RCC 7860 (cell line): Measurements from ENCODE around the gene TDRD7.

Experiments used
- DNase-seq: peaks from one replicate; pipeline ENCODE4 v3.0.0-alpha.2; 2015; ENCODE audit warnings: low spot score
- FAIRE-seq: peaks from 2 replicates; lab custom pipeline; 2012; peaks lifted over from hg19 to GRCh38; lab: Jason Lieb, UNC

Gene TDRD7

DNA sequence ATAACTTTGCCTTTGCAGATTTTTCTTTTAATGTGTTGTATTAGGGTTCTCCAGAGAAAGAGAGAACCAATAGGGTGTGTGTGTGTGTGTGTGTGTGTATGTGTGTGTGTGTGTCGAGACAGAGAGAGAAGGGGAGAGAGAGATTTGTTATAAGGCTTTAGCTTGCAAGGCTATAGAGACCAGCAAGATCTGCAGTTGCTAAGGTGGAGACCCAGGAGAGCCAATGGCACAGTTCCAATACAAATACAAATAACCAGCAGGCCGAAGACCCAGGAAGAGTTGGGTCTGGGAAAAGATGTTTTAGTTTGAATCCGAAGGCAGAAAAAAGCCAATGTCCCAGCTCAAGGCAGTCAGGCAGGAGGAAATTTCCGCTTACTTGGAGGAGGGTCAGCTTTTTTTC, 112.5 kb downstream of the TDRD7 start:
- FAIRE-seq (no peak), DNase-seq (no peak)

DNA sequence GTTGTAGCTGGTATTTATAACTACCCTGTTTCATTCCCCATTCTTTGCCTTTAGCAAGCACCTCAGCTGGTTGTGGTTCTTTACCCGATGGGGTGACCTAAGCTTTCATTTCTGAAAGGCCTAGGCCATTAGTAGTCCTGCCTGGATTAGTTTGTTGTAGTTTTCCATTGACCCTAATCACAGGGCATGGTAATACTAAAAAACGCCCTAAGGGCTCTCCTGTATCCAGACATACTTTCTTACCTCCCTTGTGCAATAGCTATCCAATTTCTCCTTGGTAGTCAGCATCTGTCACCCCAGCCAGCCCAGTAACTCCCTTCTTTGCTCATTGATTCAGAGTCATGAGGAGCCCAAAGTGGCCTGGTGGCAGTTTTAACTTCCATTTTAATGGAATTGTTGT, 113.6 kb downstream of the TDRD7 start:
- FAIRE-seq: no peak
- DNase-seq: no peak

DNA sequence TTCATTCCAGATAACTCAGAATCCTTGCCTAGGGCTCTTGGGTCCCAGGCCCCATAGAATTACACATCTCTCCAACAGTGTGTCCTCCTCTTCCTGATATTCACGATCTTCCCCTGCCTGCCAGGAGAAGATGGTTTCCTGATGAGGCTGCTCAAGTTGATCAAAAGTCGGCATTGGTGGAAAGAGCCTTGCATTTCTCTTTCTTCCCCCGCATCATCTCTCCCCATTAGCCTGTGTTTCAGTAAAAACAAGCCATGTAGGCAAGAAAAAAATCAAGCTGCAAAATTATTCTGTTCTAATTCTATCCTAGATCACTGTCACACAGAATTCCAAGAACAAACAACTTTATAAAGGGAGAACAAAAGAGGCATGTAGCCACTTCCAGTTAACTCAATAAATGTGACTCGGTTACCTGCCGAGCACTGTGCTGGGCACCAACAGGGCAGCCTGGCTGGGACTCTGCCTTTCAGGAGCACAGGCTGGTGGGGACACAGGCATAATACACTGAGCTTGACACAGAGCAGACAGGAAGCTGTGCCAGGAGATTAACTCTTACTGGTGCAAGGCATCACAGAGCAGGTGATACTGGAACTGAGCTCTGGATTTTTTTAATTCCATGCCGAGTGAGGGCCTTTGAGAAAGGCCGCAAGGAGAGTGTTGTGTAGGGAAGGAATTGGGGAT, 115.1 kb downstream of the TDRD7 start:
- FAIRE-seq (no peak), DNase-seq (no peak)

DNA sequence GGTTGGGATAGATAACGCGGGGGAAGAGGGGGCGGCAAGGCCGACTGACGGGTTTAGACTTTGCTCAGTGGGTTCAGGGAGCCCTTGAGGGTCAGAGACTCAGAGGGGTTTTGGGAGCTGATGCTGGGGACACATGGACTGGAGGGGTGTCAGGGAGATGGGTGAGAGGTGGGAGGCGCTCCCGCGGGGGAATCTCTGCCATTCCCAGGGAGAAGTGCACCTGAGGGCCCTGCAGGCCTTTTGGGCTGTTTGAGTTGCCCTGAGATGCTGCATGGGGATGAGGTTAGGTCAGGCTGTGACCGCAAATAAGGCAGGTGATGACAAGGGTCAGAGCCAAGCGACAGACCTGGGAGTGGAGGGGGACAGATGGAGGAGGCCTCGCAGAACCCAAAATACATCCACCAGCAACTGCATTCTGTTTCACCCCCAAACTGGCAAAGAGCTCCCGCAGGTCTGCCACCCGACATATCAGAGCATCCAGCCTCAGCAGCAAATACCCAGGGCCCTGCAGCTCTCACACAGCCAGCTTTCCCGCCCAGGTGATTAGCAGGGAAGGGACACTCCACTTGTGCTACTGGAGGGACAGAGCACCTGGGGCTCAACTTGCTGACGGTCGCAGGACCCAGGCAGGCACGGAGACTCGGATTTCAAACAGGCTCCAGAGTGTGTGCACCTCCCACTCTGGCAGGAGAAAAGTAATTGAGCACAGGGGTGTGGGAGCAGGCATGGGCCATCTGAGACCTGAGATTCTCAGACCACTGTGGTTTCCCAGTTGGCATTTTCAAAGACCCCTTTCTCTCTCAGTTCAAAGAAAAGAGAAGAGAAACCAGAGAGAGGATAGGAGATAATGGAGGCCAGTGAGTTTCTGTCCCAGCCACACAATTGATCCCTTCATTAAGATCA, 116.0 kb downstream of the TDRD7 start:
- DNase-seq (no peak), FAIRE-seq (no peak)

DNA sequence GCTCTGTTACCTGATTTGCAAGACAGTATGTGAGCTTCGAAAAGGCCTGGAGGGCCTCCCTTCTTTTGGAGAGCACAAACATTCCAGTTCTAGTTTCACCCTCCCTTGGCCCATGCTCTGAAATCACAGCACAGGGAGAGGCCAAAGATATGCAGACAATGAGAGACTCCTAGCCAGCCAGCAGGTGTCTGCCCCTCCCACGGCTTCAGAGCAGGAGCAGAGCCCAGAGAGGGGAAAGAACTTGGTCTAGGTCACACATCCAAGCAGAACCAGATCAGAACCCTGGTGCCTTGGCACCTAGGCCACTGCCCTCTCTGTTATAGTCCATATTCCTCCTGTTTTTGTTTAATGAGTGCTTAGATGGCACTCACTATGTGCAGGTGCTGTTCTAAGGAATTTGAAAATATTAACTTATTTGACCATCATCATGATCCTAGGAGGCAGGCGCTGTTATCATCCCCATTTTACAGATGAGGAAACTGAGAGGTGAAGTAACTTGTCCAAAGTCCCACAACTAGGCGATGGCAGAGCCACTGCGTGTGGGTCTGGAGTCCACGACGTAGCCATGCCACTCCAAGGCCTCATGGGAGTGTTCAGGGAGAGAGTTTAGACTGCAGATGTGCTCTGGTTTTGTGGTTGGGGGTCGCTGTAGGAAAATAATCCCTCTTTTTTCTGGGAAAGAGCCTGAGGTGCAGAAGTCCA, 116.8 kb downstream of the TDRD7 start:
- DNase-seq (no peak), FAIRE-seq (no peak)

DNA sequence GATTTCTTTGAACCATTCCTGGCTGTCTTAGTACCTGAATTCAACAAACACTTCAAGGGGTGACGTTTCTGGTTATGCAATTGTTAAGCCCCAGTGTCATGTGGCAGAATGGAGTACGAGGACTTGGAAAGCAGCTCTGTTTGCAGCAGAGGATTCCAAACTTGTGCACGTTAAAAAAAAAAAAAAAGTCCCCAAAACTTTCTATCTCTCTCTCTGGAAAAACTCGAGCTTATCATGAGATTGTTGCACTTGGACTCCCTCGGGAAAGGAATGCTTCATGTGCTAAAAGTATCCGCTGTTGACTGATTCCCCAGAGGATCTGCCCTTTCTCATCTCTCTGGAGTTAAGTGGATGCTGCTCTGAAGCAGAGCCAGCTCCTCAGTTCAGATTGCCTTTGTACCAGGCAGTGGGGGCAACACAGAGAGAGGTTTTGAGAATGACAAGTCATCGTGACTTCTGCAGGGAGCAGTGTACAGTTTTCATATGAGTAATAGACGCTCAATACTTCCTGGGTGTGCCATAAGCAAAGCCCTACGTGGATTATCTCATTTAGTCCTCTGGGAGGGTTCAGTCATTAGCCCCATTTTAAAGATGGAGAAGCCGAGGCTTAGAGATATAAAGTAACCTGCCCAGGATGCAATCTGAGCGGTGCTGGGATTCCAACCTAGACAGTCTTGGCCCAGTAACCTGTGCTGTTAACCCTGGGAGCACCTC, 117.6 kb downstream of the TDRD7 start:
- FAIRE-seq (no peak), DNase-seq (no peak)

DNA sequence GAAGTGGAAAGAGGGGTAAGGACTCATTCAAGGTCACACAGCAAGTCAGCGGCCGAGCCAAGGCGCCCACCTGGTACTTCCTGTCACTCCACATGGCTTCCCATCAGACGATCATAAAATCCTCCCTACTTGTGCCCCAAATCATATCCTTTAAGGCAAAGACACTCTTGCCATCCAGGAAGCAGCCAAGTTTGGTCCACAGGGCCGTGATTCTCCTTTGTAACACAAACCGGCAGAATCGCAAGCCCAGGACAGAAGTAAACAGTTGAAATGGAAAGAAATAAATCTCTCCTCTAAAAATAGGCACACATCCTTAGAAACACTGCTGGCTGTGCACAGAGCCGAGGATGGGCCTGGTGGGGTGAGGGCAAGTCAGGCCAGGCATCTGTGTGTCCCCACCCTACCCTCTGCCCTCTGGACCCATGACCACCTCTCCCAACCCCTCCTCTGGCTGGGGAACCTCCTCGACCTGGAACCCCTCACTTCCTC, 120.0 kb downstream of the TDRD7 start:
- DNase-seq: no peak
- FAIRE-seq: no peak

DNA sequence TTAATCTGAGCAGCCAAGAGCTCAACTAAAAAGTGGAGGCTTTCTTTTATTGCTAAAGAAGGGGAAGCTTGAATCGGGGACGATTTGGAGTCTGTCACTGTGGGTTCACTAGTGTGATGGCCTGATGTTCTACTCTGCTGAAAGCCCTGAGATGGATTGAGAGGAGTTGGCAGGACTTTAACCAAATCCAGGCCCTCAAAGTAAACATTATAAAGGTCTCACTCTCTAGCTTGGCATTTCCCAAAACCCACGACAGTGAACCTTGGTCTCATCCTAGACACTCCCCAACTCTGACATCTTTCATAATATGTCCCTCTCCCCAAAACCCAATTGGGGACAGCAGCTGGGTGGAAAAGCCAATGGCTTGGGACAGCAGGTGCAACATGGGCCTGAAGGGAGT, 122.3 kb downstream of the TDRD7 start:
- FAIRE-seq (no peak), DNase-seq (no peak)

DNA sequence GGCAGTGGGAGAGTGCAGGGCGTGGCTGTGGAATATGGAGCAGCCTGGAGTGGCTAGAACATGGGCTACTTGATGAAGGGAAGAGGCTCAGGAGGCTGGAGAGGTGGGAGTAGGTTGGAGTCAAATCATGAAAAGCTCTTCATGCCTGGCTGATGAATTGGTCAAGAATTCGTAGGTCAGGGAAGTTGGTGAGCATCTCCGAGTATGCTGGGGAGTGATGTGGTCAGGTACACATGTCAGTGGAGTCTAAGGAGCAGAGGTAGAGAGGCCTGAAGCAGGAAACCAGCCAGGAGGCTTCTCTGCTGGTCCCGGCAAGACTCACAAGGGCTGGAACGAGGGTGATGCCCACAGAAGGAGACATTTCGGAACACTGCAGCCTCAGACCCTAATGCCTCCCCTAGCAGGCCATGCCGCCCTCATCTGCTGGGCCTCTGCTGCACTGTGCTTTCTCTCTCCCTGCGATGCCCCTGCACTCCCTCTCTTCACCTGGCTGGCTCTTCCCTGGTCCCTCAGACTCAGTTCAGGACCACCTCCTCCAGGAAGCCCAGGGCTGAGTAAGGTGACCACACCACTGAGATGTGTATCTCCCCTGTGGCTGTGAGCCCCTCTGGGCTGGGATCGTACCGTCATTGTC, 123.2 kb downstream of the TDRD7 start:
- FAIRE-seq: no peak
- DNase-seq: no peak

DNA sequence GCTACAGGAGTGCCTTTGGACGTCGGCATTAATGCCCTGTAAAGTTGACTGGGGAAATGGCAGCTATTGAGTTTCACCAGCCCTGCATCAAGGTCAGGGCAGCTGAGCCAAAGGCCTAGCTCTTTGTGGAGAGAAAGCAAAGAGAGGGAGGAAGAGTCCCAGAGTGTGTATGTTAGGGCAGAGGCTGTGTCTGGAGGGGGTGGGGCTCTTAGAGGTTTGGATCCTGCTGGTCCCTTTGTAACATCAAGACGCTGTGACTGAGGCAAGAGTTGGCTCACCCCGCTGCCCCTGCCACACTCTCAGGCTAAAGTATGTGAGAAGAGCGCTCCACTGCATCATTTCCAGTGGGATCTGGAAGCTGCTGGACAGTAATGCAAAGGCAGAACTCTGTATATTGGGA, 123.9 kb downstream of the TDRD7 start:
- no peak for FAIRE-seq

DNA sequence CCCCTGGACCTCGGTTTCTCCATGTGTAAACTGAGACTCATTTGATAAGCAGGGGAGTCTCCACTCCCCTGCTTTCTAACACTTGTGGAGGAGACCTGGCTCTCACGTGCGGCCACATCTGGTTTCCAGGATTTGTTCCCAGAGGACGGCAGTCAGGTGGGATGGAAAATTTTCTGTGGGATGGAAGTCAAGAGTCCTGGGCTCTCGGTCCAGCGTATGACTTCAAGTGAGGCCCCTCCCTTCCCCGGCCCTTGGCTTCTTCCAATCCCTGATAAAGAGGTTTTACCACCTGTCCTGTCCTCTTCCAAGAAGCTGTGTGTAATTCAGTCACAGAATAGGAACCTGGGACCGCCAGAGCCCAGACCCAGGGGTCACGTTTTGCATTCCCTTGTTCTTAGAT, 124.6 kb downstream of the TDRD7 start:
- DNase-seq (no peak), FAIRE-seq (no peak)

More for the DNA sequence above, 123.9 kb downstream of the TDRD7 start:
- no peak for DNase-seq

DNA sequence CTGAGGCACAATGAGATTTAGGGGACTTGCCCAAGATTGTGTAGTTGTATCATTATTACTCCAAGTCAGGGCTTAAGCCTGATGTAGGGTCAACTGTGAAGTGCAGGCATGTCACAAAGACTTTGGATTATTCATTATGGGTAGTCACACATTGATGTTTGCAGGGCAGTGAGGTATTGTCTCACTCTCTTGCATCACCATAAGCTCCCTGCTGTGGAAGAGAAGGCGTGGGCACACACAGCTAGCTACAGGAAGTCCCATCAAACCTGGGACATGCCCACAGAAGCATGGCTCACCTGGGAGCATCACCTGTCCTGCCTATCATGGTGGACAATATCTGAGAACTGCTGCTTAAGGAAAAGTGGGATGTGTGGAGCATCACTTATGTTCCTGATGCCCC, 131.7 kb downstream of the TDRD7 start:
- peak; percentile 20 for DNase-seq
- FAIRE-seq: no peak

DNA sequence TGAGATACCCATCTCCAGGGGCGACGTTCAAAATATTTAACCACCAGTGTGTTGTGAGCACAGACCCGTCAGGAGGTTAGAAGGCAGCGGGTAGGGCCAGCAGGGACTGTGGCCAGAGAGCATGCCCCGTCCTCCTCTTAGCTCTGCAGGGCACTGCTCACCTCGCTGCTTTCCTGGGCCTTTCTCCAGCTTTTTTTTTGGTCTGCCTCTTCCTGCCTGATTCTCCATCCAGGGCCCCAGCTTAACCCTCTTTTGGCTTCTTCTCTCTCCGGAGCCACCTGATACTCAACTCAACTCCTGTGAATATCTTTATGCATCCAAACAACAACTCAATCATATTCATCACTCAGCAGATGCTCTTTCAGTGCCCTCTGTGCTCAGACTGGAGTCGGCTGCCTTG, 133.6 kb downstream of the TDRD7 start:
- no peak for FAIRE-seq

More for the DNA sequence above, 133.6 kb downstream of the TDRD7 start:
- no peak for DNase-seq
